ENCODE results near the gene SIT1.
A peak's percentile ranks its signal among the peaks of the same experiment; 100 is the strongest.

GRCh38 chr9:35646533-35647265 is 4.0 kb downstream of the SIT1 start:
- TF ChIP-seq CTCF (optimal IDR thresholded peaks at IDR 0.05 in 1 of 3, IDR thresholded peaks at IDR 0.05 in 1 of 3, conservative IDR thresholded peaks at IDR 0.05 in 1 of 3; ENCODE audit: extremely low read depth in 1 of 3, insufficient read depth in 2 of 3, low read length in 3 of 3) (peak; percentile 77 to 98 (median 97)), EZH2 (IDR thresholded peaks at IDR 0.05; ENCODE audit: low read length) (no peak)
